ENCODE measurements around the gene PLIN3. TPM values are rescaled to one million over a fixed set of nuclear protein-coding genes. Genes with fewer than 3 reads are reported as not detected.
A peak's percentile ranks its signal among the peaks of the same experiment; 100 is the strongest.
"Not testable (repeated sequence)": the region's sequence is repeated elsewhere in the genome, so short reads cannot be mapped to it uniquely, and the experiment has no call there.

PLIN3 gene
- total RNA-seq, 8 experiments from 2014 or later, result 6.9 to 154 (median 22.1) TPM

DNA sequence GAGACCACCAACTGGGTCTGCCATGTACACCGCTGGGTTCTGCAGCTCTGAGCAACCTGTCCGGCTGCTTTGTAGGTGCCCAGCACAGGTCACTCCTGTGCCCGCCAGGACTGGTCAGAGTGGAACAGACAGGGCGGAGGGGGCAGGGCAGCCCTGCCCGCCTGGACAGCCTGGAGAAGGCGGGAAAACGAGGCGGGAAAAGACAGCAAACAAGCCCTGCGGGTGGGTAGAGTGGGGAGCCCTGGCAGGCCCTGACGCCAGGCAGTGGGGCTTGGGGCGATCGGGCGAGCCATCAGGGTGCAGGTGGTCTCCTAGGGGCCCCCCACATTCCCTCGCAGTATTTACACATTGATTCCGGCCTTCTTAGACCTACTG, 41.3 kb upstream of the PLIN3 start:
- Histone ChIP-seq H3K4me3 (peak overlapping the region in 1 of 5 donors; percentile 83), H3K27ac (no peak overlapping the region), H3K4me1 (replicated peaks in 1 of 2) (peaks cover 13 to 17% of the 10 kb centered on the region in 2 donors)
- 82 to 100% (median 93%) methylated on average over 2 to 5 of the region's 15 CpGs; no CpG with 5 or more reads in 7 of the 10 experiments for WGBS, 10 experiments
- ATAC-seq (replicated peaks in 6 of 8), result no peak
- in situ Hi-C loops (cut with MboI; ENCODE audit: low pct_unique_long_range_greater_than_20kb in 2 of 9, low sequenced_read_pairs in 9 of 9, unreplicated experiment in 9 of 9), result no loop called here

DNA sequence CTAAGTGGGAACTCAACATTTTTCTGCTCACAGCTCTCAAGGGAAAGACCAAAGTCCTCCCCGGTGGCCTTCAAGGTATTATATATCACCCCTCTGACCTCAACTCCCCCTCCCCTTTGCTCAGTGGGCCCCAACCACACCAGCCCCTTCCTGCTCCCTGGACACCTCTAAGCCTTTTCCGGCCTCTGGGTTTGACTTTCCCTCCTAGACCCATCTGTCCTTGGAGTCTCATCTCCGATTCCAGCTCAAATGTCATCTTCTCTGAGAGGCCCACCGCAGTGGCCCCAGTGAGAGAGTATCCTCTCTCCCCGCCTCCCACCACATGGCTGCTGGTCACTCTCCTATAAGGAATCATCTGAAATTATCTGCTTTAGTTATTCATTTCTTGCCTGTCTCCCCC, 40.9 kb upstream of the PLIN3 start:
- no peak overlapping the region for H3K27ac ChIP-seq
- 60 to 100% (median 97%) methylated on average over 1 to 3 of the region's 5 CpGs; no CpG with 5 or more reads in 6 of the 10 experiments for WGBS, 10 experiments
- H3K4me1 ChIP-seq (replicated peaks in 1 of 2), result peaks cover 13 to 17% of the 10 kb centered on the region in 2 donors
- no peak overlapping the region for H3K4me3 ChIP-seq
- no peak for ATAC-seq (replicated peaks in 6 of 8)
- in situ Hi-C loops (cut with MboI; ENCODE audit: low pct_unique_long_range_greater_than_20kb in 2 of 9, low sequenced_read_pairs in 9 of 9, unreplicated experiment in 9 of 9), result no loop called here

DNA sequence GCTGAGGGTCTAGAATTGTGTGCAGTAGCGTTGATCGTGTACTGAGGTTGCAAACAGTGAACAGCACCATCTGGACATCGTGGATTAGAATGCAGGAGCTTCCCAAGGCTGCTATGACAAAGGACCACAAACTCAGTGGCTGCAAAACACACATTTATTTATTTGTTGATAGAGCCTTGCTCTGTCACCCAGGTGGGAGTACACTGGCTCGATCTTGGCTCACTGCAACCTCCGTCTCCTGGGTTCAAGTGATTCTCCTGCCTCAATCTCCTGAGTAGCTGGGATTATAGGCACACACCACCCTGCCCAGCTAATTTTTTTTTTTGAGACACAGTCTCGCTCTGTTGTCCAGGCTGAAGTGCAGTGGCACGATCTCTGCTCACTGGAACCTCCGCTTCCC, 39.5 kb upstream of the PLIN3 start:
- Histone ChIP-seq H3K4me3 (no peak overlapping the region), H3K27ac (no peak overlapping the region), H3K4me1 (replicated peaks in 1 of 2) (peaks cover 13 to 14% of the 10 kb centered on the region in 2 donors)
- in situ Hi-C loops (cut with MboI; ENCODE audit: low pct_unique_long_range_greater_than_20kb in 2 of 9, low sequenced_read_pairs in 9 of 9, unreplicated experiment in 9 of 9), result no loop called here
- ATAC-seq (replicated peaks in 6 of 8), result no peak
- WGBS, 10 experiments, result 39 to 100% (median 88%) methylated on average over 1 to 6 of the region's 8 CpGs; no CpG with 5 or more reads in 4 of the 10 experiments

DNA sequence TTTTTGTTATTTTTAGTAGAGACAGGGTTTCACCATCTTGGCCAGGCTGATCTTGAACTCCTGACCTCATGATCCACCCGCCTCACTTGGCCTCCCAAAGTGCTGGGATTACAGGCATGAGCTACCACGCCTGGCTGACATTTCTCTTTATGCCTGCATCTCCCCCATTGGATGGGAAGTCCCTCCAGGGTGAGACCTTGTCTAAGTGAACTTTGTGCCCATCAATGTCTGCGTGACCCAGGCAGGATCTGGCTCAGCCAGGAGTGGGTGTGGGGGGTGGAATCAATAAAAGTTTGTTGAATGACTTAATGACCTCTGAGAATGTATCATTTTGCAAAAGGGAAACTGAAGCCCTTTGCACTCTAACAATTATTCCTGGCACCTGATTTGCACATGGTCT, 37.0 kb upstream of the PLIN3 start:
- Histone ChIP-seq H3K4me1 (replicated peaks in 1 of 2) (no peaks in the 10 kb centered on the region), H3K27ac (no peak overlapping the region), H3K4me3 (no peak overlapping the region)
- 80 to 100% (median 100%) methylated on average over 1 to 2 of the region's 3 CpGs; no CpG with 5 or more reads in 7 of the 10 experiments for WGBS, 10 experiments
- no peak for ATAC-seq (replicated peaks in 6 of 8)
- in situ Hi-C loops (cut with MboI; ENCODE audit: low pct_unique_long_range_greater_than_20kb in 2 of 9, low sequenced_read_pairs in 9 of 9, unreplicated experiment in 9 of 9), result no loop called here

GRCh38 chr19:4902796-4903195, 35.3 kb upstream of the PLIN3 start, which contains the start of gene ARRDC5:
TSS of gene ARRDC5 (minus strand) at chr19:4902896. CDS start at chr19:4902825, 71 bp downstream.
- 50 to 100% (median 81%) methylated on average over 1 to 5 of the region's 7 CpGs; no CpG with 5 or more reads in 3 of the 10 experiments for WGBS, 10 experiments

DNA sequence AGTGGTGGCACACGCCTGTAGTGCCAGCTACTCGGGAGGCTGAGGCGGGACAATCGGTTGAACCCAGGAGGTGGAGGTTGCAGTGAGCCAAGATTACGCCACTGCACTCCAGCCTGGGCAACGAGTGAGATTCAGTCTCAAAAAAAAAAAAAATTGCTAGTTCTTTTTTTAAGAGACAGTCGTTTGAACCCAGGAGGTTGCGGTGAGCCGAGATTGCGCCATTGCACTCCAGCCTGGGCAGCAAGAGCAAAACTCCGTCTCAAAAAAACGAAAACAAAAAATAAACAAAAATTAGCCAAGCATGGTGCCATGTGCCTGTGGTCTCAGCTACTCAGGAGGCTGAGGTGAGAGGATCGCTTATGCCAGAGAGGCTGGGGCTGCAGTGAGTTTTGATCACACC, 33.4 kb upstream of the PLIN3 start:
- H3K27ac ChIP-seq; ATAC-seq (replicated peaks in 6 of 8); in situ Hi-C loops (cut with MboI; ENCODE audit: low pct_unique_long_range_greater_than_20kb in 2 of 9, low sequenced_read_pairs in 9 of 9, unreplicated experiment in 9 of 9); H3K4me1 ChIP-seq (replicated peaks in 1 of 2); H3K4me3 ChIP-seq: not testable (repeated sequence)
- WGBS, 10 experiments, result 80 to 100% (median 90%) methylated on average over 2 to 11 of the region's 13 CpGs; no CpG with 5 or more reads in 2 of the 10 experiments

More at GRCh38 chr19:4902796-4903195, 35.3 kb upstream of the PLIN3 start, which contains the start of gene ARRDC5:
- no peak for ATAC-seq (replicated peaks in 6 of 8)
- in situ Hi-C loops (cut with MboI; ENCODE audit: low pct_unique_long_range_greater_than_20kb in 2 of 9, low sequenced_read_pairs in 9 of 9, unreplicated experiment in 9 of 9), result no loop called here
- Histone ChIP-seq H3K4me1 (replicated peaks in 1 of 2) (no peaks in the 10 kb centered on the region), H3K4me3 (no peak within 1 kb of the TSS), H3K27ac (no peak within 1 kb of the TSS)

- 55 to 100% (median 89%) methylated on average over 2 to 7 of the region's 7 CpGs; no CpG with 5 or more reads in 4 of the 10 experiments for WGBS, 10 experiments
- no peak overlapping the region for H3K4me3 ChIP-seq
- H3K27ac ChIP-seq, result no peak overlapping the region
- H3K4me1 ChIP-seq (replicated peaks in 1 of 2), result no peaks in the 10 kb centered on the region
- in situ Hi-C loops (cut with MboI; ENCODE audit: low pct_unique_long_range_greater_than_20kb in 2 of 9, low sequenced_read_pairs in 9 of 9, unreplicated experiment in 9 of 9), result no loop called here
- ATAC-seq (replicated peaks in 6 of 8), result no peak
Measured at GRCh38 chr19:4897146-4897545, 29.7 kb upstream of the PLIN3 start.

DNA sequence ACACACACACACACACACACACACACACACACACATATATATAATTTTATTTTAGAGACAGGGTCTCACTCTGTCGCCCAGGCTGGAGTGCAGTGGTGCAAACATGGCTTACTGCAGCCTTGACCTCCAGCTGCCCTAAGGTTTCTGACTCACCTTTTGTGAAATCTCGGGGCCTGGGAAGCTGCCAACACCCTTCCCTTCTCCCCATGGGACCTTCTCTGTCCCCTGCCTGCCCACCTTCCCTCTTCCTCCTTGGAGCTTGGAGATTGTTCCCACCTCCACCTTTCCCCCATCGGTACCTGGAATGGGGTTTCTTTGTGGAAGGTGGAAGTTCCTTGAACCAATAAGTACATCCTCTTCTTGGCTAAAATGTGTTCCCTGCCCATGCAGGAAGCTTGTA, 28.9 kb upstream of the PLIN3 start:
- no peak for ATAC-seq (replicated peaks in 6 of 8)
- 100% methylated on average over 1 of the region's 3 CpGs; no CpG with 5 or more reads in 8 of the 10 experiments for WGBS, 10 experiments
- Histone ChIP-seq H3K27ac (no peak overlapping the region), H3K4me1 (replicated peaks in 1 of 2) (no peaks in the 10 kb centered on the region), H3K4me3 (no peak overlapping the region)
- in situ Hi-C loops (cut with MboI; ENCODE audit: low pct_unique_long_range_greater_than_20kb in 2 of 9, low sequenced_read_pairs in 9 of 9, unreplicated experiment in 9 of 9), result no loop called here

GRCh38 chr19:4892962-4893361, 25.5 kb upstream of the PLIN3 start:
- H3K27ac ChIP-seq; ATAC-seq (replicated peaks in 6 of 8); H3K4me1 ChIP-seq (replicated peaks in 1 of 2); H3K4me3 ChIP-seq; in situ Hi-C loops (cut with MboI; ENCODE audit: low pct_unique_long_range_greater_than_20kb in 2 of 9, low sequenced_read_pairs in 9 of 9, unreplicated experiment in 9 of 9): not testable (repeated sequence)
- WGBS, 10 experiments, result 80 to 100% (median 89%) methylated on average over 1 to 8 of the region's 11 CpGs; no CpG with 5 or more reads in 1 of the 10 experiments

DNA sequence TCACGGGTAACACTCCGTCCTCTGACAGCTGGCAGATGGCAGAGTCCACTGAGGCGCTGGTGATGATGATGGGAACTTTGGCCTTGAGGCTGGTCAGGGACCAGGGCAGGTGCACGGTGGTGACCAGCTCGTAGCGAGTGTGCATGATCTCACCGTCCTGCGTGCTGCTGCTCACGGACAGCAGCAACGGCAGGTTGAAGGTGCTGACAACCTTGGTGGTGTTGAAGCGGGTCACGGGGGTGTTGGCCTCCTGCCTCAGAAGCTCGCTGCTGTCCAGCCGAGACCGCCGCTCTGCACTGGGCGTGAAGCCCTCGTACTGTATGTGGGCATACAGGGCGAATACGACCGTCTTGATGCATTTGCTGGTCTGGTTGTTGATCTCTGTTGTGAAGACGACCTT, 23.6 kb upstream of the PLIN3 start:
- H3K4me3 ChIP-seq, result no peak overlapping the region
- H3K4me1 ChIP-seq (replicated peaks in 1 of 2), result no peaks in the 10 kb centered on the region
- no peak overlapping the region for H3K27ac ChIP-seq
- WGBS, 10 experiments, result 70 to 100% (median 90%) methylated on average over 1 to 10 of the region's 22 CpGs; no CpG with 5 or more reads in 4 of the 10 experiments
- in situ Hi-C loops (cut with MboI; ENCODE audit: low pct_unique_long_range_greater_than_20kb in 2 of 9, low sequenced_read_pairs in 9 of 9, unreplicated experiment in 9 of 9), result no loop called here
- ATAC-seq (replicated peaks in 6 of 8), result no peak

DNA sequence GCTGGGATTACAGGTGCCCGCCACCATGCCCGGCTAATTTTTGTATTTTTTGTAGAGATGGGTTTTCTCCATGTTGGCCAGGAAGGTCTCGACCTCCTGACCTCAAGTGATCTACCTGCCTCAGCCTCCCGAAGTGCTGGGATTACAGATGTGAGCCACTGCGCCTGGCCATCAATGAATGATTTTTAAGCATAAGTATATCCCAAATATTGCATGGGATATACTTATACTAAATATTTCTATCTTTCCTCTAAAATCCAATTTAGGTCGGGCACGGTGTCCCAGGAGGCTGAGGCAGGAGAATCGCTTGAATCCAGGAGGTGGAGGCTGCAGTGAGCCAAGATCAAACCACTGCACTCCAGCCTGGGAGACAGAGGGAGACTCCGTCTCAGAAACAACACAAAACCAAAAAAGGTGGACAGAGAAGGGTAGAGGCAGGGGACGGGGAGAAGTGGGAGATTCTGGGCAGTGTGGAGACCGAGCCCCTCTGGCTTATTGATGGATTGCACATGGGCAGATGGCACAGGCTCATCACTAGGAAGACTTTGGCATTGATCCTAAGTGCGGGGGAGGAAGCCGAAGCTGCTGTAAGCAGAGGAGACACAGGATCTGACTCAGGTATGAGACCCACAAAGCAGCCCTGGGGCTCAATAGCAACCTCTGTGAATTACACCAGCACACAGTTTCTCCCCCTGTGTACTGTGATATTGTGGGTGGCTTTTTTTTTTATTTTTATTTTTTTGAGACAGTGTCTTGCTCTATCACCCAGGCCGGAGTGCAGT, 21.8 kb upstream of the PLIN3 start:
- Histone ChIP-seq H3K4me1 (replicated peaks in 1 of 2) (no peaks in the 10 kb centered on the region), H3K4me3 (no peak overlapping the region), H3K27ac (no peak overlapping the region)
- WGBS, 10 experiments, result 59 to 100% (median 98%) methylated on average over 1 to 8 of the region's 14 CpGs; no CpG with 5 or more reads in 1 of the 10 experiments
- in situ Hi-C loops (cut with MboI; ENCODE audit: low pct_unique_long_range_greater_than_20kb in 2 of 9, low sequenced_read_pairs in 9 of 9, unreplicated experiment in 9 of 9), result no loop called here
- no peak for ATAC-seq (replicated peaks in 6 of 8)

GRCh38 chr19:4887803-4888202, 20.3 kb upstream of the PLIN3 start:
- in situ Hi-C loops (cut with MboI; ENCODE audit: low pct_unique_long_range_greater_than_20kb in 2 of 9, low sequenced_read_pairs in 9 of 9, unreplicated experiment in 9 of 9); H3K27ac ChIP-seq; H3K4me1 ChIP-seq (replicated peaks in 1 of 2); H3K4me3 ChIP-seq: not testable (repeated sequence)
- ATAC-seq (replicated peaks in 6 of 8), result peak in 6 of 8 experiments; percentile 23 to 96 (median 57)
- WGBS, 10 experiments, result no CpG with 5 or more reads among the region's 6 CpGs

- H3K4me1 ChIP-seq (replicated peaks in 1 of 2); H3K4me3 ChIP-seq; H3K27ac ChIP-seq; in situ Hi-C loops (cut with MboI; ENCODE audit: low pct_unique_long_range_greater_than_20kb in 2 of 9, low sequenced_read_pairs in 9 of 9, unreplicated experiment in 9 of 9): not testable (repeated sequence)
- no CpG with 5 or more reads among the region's 6 CpGs for WGBS, 10 experiments
- peak in 4 of 8 experiments; percentile 26 to 81 (median 53) for ATAC-seq (replicated peaks in 6 of 8)
Measured at GRCh38 chr19:4884993-4885392, 17.5 kb upstream of the PLIN3 start.
